ENCODE measurements around the gene QRFP. TPM values are rescaled to one million over a fixed set of nuclear protein-coding genes. Genes with fewer than 3 reads are reported as not detected.

QRFP gene
- total RNA-seq, 3 donors from 2014 or later = 0.24 to 0.87 TPM; not detected in 1

DNA sequence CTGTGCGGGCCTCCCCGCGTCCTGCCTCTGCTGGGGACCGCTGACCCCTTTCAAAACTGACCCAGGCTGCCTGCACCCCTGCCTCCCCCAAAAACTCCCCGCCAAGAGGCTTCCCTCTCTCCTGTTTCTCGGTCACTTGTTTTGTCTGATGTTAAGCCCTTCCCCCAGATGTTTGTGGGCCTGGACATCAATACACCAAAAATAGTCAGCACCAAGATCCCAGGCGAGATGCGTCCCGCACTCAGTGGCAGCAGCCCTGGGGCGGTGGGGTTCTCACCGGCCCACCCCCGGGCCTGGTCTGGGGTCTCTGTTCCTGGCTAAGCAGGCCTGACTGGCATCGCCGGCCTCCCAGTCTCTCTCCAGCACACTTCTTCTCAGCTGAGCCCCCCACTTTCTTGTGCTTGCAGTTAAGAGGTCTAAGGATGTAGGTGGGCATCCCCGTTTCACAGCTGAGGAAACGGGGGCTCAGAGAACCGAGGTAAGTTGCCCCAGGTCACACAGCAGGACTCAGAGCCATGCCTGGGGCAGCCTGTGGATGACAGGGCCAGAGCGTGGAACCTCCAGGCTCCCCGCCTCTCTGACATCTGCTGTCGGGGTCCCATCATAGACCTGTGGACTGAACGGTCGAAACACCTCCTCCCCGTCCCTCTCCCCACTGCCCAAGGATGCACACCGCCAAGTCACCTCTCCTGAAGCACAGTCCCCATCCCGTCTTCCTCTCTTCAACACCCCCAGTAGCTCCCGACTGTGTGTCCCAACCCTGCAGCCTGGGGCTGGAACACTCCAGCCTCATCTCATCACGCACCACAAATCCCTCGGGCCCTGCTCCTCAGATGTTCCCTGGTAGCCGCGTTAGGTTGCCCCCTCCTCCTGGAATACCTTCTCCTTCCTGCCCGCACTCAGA, 25.6 kb upstream of the QRFP start:
- TF ChIP-seq, protein P1, sequence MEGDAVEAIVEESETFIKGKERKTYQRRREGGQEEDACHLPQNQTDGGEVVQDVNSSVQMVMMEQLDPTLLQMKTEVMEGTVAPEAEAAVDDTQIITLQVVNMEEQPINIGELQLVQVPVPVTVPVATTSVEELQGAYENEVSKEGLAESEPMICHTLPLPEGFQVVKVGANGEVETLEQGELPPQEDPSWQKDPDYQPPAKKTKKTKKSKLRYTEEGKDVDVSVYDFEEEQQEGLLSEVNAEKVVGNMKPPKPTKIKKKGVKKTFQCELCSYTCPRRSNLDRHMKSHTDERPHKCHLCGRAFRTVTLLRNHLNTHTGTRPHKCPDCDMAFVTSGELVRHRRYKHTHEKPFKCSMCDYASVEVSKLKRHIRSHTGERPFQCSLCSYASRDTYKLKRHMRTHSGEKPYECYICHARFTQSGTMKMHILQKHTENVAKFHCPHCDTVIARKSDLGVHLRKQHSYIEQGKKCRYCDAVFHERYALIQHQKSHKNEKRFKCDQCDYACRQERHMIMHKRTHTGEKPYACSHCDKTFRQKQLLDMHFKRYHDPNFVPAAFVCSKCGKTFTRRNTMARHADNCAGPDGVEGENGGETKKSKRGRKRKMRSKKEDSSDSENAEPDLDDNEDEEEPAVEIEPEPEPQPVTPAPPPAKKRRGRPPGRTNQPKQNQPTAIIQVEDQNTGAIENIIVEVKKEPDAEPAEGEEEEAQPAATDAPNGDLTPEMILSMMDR (IDR thresholded peaks at IDR 0.05) = no peak
- no peaks in the 10 kb centered on the region for H3K4me1 ChIP-seq (ENCODE audit: low read depth)
- ATAC-seq = no peak
- intact Hi-C loops (cut with DNase I, micrococcal nuclease) = no loop called here
- no peak for DNase-seq
- H3K36me3 ChIP-seq (ENCODE audit: low read depth) = no peaks in the 10 kb centered on the region
- no peak overlapping the region for H3K4me3 ChIP-seq
- H3K9me3 ChIP-seq = no peaks in the 10 kb centered on the region

DNA sequence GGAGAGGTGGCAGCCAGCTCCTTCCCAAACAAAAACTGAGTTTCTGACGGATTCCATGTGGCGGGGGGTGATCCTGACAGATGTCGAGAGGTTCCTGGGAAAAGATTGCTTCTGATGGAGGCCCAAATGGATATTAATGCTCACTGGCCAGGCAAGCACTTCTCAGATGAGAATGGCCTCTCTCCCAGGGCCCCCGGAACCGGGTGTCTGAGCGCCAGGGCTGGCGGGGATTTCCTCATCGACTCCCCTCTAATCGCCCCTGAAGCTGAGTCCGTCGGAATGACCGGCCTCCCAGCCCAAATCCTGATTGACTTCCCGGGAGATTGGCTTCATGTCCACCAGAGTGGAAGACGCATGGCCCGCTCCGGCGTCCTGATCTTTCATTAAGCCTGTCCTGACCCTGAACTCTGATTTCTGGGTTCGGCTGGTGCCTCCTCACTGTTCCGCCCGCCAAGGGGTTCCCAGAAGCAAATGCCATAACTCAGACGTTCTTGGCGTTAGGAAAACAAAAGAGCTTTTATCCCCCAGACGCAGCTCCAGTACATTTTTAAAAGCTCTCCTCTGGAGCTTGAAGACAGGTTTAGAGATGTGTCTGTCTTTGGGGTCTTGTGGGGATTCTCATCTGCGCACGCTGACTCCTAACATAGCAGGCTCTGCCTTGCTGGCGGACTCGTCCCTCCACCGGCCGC, 24.8 kb upstream of the QRFP start:
- H3K9me3 ChIP-seq = no peaks in the 10 kb centered on the region
- TF ChIP-seq, protein P1 (IDR thresholded peaks at IDR 0.05) = no peak
- DNase-seq = no peak
- intact Hi-C loops (cut with DNase I, micrococcal nuclease) = no loop called here
- H3K4me3 ChIP-seq = no peak overlapping the region
- no peaks in the 10 kb centered on the region for H3K36me3 ChIP-seq (ENCODE audit: low read depth)
- ATAC-seq = no peak
- no peaks in the 10 kb centered on the region for H3K4me1 ChIP-seq (ENCODE audit: low read depth)

DNA sequence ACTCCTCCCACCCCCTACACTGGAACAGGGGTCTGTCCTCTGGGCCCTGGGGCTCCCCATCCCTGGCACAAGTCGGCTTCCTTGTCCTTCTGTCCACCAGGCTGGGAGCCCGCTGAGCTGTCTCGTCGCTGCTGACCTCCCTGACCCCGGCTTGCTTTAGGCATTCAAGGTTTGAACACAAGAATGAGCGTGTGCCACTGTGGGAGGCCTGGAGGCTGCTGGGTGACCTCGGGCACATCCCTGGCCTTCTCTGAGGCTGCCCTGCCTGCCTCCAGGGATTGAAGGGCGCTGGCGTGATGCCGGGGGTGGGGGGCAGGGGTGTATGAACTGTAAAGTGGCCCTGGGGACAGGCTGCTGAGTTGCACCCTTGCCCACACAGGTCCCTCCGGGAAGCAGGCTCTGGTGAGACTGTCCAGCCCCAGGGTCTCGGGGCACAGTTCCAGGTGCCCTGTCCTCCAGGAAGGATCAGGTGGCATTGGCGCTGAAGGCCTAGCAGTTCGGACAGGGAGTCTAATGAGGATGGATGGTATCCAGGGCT, 24.2 kb upstream of the QRFP start:
- TF ChIP-seq, protein P1 (IDR thresholded peaks at IDR 0.05) = no peak
- Histone ChIP-seq H3K36me3 (ENCODE audit: low read depth) (no peaks in the 10 kb centered on the region), H3K4me3 (no peak overlapping the region), H3K9me3 (no peaks in the 10 kb centered on the region), H3K4me1 (ENCODE audit: low read depth) (no peaks in the 10 kb centered on the region)
- DNase-seq = no peak
- intact Hi-C loops (cut with DNase I, micrococcal nuclease) = no loop called here
- no peak for ATAC-seq

DNA sequence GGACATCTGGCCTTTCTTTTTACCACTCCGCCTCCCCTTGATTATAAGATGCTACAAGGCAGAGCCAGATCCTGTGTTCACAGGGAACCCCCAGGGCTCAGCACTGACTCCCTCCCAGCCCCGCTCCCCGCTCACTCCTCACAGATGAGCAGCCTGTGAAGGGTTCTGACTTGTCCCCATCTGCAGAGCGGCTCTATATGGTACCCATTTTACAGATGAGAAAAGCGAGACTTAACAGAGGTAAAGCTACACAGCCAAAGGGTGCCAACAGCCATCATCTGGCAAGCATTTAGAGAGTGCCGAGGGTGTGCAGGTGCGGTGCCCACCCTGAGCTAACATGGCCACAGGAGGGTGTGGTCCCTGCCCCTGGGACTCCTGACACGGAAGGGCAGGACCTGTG, 23.6 kb upstream of the QRFP start:
- DNase-seq (no peak), ATAC-seq (no peak)
- Histone ChIP-seq H3K4me1 (ENCODE audit: low read depth) (no peaks in the 10 kb centered on the region), H3K9me3 (no peaks in the 10 kb centered on the region), H3K4me3 (no peak overlapping the region), H3K36me3 (ENCODE audit: low read depth) (no peaks in the 10 kb centered on the region)
- TF ChIP-seq, protein P1 (IDR thresholded peaks at IDR 0.05) = no peak
- intact Hi-C loops (cut with DNase I, micrococcal nuclease) = no loop called here

DNA sequence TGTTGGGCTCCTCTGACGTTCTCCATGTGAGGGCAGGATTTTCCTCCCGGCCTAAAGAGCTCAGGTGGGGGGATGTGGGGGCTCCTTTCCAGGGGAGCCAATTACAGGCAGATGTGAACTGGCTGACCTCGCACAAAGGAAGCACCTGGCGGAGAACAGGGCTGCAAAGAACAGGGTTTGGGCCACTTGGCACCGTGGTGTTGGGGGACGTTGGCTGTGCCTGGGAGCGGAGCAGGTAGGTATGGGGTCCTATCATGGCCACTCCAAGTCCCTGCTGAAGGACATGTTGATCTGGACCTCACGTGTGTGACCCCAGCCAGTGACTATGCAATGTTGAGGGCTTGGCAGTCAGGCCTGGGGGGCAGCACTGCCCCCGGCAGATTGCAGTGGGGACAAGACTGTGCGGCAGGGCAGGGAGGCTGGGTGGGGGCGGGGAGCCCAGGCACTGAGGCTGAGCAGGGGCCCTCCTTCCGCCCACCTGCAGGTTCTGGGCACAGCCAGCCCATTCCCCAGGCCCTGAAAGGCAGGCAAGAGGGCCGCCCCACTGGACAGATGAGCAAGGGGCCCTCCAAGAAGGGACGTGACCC, 23.0 kb upstream of the QRFP start:
- Histone ChIP-seq H3K4me3 (no peak overlapping the region), H3K9me3 (no peaks in the 10 kb centered on the region), H3K36me3 (ENCODE audit: low read depth) (no peaks in the 10 kb centered on the region), H3K4me1 (ENCODE audit: low read depth) (no peaks in the 10 kb centered on the region)
- no peak for DNase-seq
- intact Hi-C loops (cut with DNase I, micrococcal nuclease) = no loop called here
- no peak for ATAC-seq
- TF ChIP-seq, protein P1 (IDR thresholded peaks at IDR 0.05) = no peak

All from mucosa of descending colon (tissue), 3 donors.